MM.1S (cell line): ENCODE data around the gene ADTRP.

Source experiments
- CTCF ChIP-seq: fragments of 300-600 bp; sonication (generic); IDR thresholded peaks from 2 replicates; pipeline ENCODE4 v1.5.1; 2016; ENCODE audit warnings: antibody characterized with exemption, low read length, mixed read lengths
- EZH2phosphoT487 ChIP-seq: fragments of 300-600 bp; sonication (generic); IDR thresholded peaks from 2 replicates; pipeline ENCODE4 v1.6.1; 2018; ENCODE audit warnings: antibody characterized with exemption, low read length

GRCh38 chr6:11810039-11810541, 31.5 kb upstream of the ADTRP start:
- TF ChIP-seq CTCF = no peak
- no peak for TF ChIP-seq EZH2phosphoT487
